Inferior parietal cortex (tissue), 1 donor: ENCODE results near the gene LRFN2.

Experiments
- DNase-seq: peaks from one replicate; pipeline ENCODE4 v3.0.0-alpha.2; 2016; ENCODE audit errors: extremely low spot score

LRFN2 gene

DNA sequence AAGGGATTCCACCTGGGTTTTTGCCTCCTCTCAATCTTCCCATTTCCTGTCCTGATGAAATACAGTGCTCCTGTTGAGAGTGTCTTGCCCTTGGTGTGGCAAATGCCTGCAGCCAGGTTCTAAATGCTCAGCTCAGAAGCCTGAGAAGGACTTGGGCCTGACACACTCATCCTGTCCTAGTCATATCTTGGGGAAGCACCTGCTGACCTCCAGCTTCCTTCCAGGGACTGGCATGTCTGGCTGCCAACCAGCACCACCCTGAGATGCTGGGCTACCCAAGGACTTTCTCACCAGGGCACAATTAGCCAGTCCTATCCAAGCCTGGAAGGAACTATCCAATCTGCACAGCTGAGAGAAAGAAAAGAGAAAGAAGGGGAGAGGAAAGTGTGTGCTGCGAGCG lies 43.4 kb downstream of the LRFN2 start:
- no peak for DNase-seq

DNA sequence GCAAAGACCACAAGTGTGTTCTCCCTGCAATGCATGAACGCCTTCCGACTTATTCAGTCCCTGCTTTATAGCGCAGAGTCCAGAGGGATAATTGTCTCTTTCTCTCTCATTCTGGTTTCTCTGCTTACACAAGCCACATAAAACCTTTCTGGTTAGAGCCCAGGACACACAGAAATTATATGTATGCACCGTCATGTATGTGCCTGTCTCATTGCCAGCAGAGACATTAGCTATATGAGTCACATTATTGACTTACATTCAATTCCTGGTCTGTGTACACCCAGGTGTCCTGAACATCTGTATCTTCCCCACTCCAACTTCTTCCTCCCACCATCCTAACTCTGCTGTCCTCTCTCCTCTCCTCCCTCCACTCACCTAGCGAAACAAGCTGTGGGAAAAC lies 44.0 kb downstream of the LRFN2 start:
- no peak for DNase-seq

DNA sequence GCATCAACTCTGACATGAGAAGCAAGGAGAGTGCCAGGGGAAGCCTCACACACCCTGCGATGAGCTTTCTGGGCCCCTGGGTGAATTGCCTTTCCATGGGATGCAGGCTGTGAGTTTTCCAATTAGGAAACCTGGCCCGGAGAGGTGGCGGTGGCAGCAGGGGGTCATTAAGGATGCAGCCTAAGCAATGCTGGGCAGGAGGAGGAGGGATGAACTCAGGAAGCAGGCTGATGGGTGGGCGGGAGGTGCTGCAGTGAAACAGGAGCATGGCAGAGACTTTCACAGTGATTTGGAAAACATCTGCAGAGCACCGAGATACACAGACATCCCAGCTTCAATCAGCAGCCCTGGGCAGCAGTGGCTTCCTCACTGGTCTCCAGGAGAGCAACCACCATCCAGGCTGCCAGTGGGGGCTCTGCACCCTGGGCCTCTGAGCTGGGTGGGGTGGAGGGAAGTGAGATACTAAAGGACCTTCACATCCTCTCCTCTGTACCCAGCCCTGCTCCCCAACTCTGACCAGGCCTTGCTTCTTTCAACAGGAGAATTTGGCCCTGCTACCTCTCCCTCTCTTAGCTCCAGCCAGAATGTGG lies 44.9 kb downstream of the LRFN2 start:
- no peak for DNase-seq

DNA sequence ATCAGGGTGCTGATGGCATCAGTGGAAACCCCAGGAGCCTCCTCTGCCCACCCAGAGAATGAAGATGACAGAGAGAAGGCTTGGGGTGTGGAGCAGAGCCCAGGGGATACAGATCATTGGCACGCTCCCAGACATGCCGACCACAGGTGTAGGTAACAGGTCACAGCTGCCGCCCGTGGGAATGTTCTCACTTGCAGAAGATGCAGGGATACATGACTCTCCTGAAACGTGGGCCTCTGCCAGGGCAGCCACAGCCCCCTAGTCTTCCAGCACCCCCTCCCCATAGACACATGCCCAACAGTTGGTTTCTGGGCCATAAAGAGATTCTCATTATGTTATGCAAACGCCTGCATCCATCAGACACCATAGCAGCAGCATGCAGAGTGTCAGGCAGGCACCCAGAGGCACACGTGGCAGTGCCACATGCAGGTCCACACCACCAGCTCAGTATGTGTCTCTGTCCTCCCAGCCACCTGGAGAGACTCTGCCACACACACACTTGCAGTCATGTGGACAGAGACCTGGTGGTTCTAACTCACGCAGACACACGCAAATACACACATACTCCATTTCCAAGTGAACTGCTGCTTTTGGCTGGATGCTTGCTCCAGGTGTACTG lies 45.5 kb downstream of the LRFN2 start:
- DNase-seq = no peak

DNA sequence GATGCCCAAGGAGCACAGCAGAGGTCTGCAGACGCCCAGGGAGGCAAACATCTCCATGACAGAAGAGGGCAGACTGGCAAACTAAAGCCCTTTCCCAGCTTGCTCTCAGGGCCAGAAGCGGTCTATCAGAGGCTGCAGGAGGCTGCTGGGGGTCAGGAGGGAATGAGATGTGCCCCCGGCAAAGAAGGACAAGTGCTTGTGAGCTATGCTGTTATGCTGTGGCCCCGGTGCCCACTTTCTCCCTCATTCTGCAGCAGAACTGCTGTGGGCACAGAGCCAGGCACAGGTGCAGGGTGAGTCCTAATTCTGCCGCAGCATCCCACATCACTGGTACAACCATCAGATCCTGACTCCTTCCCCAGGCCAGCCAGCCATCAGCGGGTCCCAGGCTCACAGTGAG lies 46.4 kb downstream of the LRFN2 start:
- no peak for DNase-seq

DNA sequence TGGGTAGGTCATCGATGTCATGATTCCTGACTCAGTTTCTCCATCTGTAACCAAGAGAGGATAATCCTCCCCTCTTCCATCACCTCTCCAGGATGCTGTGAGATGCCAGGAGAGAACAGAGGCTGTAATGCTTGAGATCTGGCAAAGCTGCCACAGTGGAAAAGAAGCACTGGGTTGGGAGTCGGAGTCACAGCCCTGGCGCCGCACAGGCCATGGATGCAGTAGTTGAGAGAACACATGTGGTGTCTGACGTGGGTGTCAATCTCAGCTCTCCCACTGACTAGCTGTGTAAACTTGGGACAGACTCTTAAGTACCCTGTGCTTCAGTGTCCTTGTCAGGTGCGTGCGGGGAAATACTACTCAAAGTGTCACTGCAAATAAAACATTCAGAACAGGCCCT lies 47.3 kb downstream of the LRFN2 start:
- no peak for DNase-seq

DNA sequence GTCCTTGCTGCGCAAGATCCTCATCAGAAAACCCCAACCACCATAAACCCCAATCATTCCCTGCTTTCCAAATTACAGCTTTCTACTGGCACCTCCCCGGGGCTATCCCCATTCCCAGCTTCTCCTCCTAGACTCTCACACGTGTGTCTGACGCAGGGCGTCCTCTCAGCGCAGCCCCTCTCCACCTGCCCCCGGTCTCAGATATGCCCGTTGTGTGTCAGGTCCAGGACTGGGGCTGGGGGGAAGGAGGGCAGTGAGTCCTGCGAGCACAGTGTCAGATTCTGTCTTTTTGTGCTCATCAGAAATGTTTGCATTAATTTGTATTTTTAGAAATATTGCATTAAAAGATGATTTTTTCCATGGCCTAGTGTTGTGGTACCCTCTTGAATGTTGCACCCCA lies 48.6 kb downstream of the LRFN2 start:
- no peak for DNase-seq

DNA sequence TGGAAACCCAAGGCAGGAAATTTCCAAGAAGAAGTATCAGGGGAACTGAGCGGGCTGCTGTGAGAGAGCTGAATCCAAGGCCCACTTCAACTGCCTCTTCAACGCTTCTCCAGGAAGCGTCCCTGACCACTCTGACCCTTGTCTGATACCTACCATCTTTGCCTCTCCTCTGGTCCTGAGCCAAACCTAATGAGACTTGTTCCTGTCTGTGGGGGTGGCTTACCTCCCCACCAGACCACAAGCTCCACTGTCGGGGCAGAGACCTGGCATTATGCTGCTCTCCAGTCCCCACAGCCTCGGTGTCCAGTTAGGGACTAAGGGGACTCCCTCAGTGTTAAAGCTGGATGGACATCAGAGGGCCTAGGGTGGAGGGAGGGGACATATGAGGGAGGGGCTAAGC lies 49.7 kb downstream of the LRFN2 start:
- no peak for DNase-seq

DNA sequence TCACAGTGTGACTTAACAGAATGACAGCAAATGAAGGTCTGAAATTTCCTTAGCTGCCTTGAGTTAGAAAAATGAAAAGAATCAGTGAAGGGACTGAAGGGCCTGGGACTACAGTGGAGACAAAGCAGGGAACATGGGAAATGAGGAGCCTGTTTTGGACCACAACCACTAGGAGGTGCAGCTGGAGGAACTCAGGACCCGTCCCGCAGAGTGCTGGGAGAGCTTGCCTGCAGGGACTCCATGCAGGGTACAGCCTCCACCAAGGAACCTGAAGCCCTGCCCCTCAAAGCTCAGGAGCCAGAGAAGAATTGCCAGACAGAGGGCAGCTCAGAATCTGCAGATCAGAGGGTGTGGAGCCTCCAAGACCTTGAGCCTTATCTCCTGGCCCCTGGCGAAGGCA lies 50.7 kb downstream of the LRFN2 start:
- no peak for DNase-seq

DNA sequence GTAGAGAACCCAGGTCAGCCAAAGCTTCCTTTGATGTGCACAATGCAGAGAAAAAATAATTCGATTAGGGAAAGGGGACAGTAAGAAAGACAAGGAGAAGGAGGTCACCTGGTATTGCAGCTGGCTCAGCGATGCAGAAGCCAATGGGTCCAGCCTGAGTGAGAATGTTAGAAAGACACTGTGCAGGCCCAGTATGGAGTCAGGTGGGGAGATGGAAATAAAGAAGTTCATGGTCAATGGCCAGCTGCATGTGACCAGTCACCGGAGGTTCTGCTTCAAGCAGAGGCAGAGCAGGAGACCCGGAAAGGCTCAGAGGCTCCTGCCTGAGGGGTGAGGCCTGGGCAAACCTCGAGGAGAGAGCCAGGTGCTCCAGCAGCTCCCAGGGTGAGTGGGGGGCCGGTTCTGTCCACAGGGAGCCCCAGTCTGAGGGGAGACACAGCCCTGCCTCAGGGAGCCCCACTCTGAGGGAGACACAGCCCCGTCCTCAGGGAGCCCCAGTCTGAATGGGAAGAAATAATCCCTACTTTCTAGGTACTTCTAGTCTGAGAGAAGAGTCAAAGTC lies 51.3 kb downstream of the LRFN2 start:
- no peak for DNase-seq

DNA sequence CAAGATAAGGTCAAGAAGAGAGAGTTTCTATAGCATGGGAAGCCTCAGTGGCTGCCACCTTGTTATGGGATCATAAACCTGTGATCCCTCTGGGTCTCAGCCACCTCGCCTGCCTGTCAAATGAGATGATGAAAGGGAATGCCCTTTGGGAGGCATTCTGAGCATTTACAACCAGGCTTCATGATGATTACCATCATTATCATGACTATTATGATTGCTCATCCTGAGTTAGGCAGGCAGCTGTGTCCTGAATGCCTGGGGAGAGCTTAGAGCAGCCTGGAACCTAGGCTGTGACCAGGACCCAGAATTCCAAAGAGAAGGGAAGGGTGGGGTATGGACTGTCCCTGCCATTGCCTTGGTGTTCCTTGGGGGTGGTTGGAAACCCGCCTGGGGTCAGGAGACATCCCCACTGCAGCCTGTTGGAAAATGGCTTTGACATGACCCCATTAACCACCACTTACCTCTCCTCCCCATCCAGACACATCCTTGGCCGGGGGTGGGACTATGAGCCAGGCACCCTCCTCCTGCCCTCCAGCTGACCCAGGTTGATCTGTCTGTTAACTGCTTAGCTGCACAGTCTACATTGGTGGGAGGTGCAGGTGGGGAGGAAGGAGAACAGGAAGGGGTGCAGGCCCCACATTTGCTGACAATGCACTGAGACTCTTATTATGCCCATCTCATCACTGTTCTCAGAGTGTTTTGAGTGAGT lies 51.9 kb downstream of the LRFN2 start:
- DNase-seq = no peak

DNA sequence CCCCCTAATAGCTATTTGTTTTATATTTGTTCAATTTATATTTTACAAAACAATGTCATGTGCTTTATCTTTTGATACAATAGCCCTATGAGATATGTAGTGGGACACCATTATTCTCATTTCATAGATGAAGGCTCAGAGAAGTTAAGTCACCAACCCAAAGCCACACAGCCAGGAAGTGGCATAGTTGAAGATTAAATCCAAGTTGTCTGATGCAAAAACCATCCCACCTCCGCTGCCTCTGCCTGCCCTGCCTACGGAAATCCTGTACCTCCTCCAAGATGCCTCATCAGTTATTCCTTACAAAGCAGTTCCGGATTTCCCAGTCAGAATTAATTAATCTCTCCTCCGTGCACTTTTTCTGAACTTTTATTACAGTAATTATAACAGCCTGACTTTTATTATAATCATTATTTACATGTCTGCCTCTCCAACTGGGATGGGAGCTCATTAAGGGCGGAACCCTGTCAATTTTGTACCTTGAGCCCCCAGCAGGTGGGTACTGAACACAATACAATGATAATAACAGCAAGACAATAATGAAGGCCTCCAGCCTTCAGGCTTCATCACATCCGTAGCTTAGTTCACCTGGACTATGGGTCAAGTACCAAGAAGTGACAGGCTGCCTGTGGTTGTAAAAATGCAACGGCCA lies 54.7 kb downstream of the LRFN2 start:
- no peak for DNase-seq

DNA sequence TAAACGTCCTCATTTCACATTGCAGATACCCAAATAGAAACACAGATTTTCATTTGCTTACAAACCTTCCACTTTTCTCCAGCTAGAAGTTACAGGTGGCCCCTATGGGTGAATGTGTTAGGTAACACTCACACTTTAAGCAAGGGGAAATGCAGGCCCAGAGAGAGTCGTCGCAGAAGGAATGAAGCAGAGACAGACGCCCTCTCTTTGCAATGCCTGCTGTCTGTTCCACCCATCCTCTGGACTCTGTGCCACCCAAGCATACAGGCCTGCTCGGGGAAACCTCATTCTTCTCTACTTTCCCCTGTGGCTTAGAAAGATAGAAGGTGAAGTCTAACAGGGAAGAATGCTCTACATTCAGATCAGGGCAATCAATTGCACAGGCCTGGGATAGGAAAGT lies 57.2 kb downstream of the LRFN2 start:
- DNase-seq = no peak

DNA sequence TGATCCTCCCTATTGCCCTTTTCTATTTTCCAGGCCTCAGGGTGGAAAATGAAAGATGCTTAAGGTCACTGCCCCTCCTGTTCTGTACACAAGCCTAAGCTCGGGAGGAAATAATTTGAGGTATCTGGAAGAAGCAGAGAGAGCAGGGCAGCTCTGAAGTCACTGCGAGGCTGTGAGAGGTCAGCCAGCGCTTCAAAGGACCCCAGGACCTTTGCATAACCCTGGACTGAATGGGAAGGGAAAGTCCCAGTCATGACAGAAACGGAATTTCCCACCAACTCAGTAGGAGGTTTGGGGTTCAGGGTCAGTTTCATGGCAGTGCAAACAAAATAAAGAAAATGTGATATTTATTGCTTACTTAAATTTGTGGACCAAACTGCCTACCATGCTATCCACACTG lies 58.1 kb downstream of the LRFN2 start:
- DNase-seq = no peak

DNA sequence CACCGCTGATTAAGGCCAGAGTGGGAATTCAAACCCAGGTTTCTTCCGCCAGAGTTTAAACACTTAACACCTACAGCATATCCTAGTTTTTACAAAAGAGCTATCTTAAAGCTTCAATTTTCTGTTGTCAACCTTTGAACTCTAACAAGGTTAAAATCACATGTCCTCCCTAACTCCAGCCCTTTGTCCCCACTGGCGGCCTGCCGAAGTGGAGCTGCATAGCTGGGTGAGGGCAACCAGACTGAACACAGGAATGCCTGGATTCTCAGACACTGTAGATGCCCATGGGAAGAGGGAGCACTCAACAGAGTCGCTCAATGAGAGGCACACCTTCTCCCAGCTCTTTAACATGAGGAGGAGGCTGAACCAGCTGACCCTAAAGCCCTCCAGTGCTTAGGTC lies 59.1 kb downstream of the LRFN2 start:
- no peak for DNase-seq

DNA sequence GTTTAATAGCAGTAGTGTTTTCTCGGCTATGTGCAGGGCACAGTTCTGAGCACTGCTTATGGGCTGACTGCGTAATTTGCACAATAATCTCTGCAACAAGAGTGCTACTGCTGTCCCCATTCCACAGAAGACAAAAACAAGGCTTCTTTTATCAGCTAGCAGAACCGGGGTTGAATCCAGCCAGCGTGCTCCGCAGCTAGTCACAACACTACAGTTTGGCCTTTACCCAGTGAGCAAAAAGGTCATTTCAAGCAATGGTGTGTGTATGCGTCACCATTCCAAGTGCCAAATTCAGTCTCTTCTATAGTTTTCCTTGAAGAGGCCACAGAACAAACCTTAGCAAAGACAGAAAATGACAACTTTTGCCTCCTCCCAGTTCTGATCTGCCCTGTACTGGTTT lies 61.1 kb downstream of the LRFN2 start:
- no peak for DNase-seq

DNA sequence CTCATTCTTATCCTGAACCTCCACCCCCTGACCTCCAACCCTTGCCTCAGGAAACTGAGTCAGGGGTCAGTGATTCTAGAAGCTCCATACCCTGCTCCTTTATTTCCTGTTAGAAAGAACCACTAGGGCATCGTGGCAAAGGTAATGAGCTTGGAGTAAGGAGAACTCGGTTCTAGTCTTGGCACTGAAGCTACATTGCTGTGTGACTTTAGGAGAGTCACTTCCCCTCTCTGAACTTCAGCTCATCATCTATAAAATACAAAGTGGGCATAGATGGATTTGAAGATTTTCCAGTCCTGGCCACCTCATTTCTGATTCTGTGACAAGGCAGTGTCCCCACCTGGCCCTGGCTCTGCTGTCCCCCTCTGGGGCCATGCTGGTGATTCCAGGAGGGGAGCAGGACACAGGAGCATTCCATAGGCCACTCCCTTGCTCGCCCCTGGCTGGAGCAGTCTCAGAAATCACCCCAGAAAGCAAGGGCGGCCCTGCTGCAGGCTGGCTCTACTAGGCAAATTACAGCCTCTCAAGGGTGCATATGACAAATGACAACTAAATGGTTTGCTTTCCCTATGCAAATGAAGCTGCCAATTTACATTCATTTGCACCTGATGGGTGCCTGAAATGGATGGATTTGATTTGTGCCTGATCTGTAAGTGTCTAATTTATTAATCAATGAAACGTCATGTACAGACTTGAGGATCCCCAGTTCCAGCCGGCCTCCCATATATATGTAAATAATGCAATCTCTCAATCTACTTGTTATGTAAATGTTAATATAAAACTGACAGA lies 62.2 kb downstream of the LRFN2 start:
- no peak for DNase-seq

DNA sequence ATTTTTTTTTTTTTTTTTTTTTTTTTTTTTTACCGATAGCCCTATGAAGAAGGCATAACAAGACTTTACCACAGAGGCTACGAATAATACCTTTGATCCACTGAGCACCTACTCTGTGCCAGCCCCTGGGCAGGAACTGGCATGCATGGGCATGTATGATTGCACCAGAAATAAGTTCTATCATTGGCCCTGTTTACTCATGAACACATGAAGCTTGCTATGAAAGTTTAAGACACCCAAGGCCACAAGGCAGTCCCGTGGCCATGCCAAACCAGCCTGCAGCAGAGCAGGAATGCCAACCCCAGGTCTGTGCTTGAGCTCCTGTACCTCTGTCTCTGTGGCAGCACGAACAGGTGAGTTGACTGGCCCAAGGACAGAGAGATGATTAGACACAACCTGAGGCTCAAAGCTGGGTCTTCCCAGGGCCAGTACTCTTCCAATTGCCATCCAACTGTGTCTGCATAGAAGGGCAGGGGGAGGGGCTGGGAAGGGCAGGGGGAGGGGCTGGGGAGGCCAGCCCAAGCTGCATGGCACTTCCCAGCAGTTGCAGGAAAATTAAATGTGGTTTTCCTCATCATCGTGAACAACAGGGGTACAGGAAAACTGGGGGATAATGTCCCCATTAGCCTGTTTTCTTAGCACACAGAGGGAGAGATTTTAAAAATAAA lies 63.5 kb downstream of the LRFN2 start:
- no peak for DNase-seq

DNA sequence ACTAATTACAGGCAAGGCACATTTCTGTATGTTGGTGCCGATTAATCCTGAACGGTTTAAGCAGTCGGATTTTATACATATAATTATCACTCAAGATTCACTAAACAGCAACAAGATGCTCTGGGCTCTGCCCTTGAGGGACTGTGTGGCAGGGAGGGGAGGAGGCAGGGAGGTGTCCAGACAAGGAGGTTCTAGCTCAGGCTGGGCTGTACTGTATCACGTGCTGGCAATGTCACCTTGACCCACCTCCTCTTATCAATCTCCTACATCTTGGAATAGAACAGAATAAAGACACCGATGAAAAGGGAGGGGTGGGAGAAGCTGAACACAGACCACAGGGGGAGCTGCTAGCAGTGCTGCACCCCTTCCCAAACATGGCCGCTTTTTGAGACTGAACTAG lies 65.7 kb downstream of the LRFN2 start:
- no peak for DNase-seq

DNA sequence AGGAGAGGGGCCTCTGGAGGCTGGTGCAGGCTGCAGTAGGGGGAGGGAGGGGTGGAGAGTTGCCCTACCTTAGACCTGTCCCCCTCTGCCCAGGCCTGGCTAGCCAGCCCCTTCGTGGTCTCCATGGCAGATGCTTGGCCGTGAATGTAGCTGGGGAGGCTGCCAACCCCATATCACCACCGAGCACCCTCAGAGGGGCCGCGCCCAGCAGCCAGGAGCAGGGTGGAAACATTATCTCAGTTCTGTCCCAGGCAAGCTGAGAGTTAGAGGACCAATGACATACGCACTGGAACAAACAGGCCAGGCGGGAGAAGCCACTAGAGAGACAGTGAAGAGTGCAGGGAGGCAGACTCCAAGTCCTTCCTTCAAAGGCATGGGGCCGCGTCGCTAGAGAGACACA lies 66.5 kb downstream of the LRFN2 start:
- no peak for DNase-seq

DNA sequence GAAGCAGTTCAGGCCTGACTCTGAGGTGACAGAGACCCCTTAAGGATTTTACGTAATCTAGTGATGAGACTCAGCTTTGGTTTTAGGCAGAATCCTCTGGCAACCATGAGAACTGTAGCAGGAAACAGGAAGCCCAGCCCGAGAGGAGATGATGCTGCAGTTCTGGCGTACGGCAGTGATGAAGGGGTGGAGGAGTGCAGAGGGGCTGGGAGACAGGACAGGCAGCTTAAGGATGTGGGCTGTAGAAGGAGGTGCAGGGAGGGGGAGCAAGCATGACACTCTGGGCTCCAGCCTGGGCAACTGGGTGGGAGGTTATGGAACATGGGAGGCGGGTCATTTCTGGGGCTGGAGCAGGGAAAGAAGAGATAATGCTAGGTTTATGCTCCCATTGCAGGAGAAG lies 67.1 kb downstream of the LRFN2 start:
- DNase-seq = no peak
